HepG2 (cell line): ENCODE results near the gene GNRH2. TPM values are rescaled to one million over a fixed set of nuclear protein-coding genes. Genes with fewer than 3 reads are reported as not detected.

ENCODE experiments used
- CEBPG ChIP-seq: IDR thresholded peaks from 2 replicates; pipeline ENCODE4 v1.6.1; 2016
- PHF20 ChIP-seq: sonication (generic); formaldehyde crosslinking; IDR thresholded peaks from 2 replicates; pipeline ENCODE4 v1.5.0; 2020; ENCODE audit warnings: mild to moderate bottlenecking, missing genetic modification reagents
- RORA ChIP-seq: sonication (generic); formaldehyde crosslinking; IDR thresholded peaks from 2 replicates; pipeline ENCODE4 v1.5.0; 2020; ENCODE audit warnings: mild to moderate bottlenecking, missing genetic modification reagents, moderate library complexity
- SIN3B ChIP-seq: fragments of 150-350 bp; IDR thresholded peaks from 2 replicates; pipeline ENCODE4 v1.6.1; 2014; ENCODE audit warnings: low read length
- ZNF841 ChIP-seq: sonication (generic); formaldehyde crosslinking; IDR thresholded peaks from 2 replicates; pipeline ENCODE4 v1.8.1; 2023; ENCODE audit warnings: missing genetic modification reagents, borderline replicate concordance
- polyA plus RNA-seq, 8 experiments: library from polyadenylated mRNA; depleted of rRNA in 3 of 8; stranded (reverse) in 7 of 8; unstranded in 1 of 8; fragments of >200 nt; fragmentation: Illumina TruSeq in 4 of 8; extraction: Trizol in 4 of 8; gene quantifications; 2 replicates each; pipeline versions ENCODE4 v1.2.1 to v1.2.3, GENCODE V29; 2011 to 2016; ENCODE audit warnings: low read depth in 4 of 8, missing spikeins in 1 of 8, mixed read lengths in 1 of 8; ENCODE audit not compliant: insufficient read depth in 1 of 8
- total RNA-seq, 5 experiments: library from RNA; depleted of rRNA; stranded (reverse); fragments of >200 nt; fragmentation: Illumina TruSeq; extraction: Trizol; gene quantifications; 2 replicates each; pipeline ENCODE4 v1.2.3, GENCODE V29; 2016; ENCODE audit warnings: low read depth in 1 of 5
- TF ChIP-seq, protein P1 (sequence below): sonication (generic); formaldehyde crosslinking; IDR thresholded peaks from 2 replicates; pipeline ENCODE4 v1.5.1; 2020; ENCODE audit warnings: mild to moderate bottlenecking, missing genetic modification reagents, borderline replicate concordance
- TF ChIP-seq, protein P2 (sequence below): IDR thresholded peaks from 2 replicates; pipeline ENCODE4 v1.6.1; 2016; ENCODE audit warnings: low read depth, control low read depth
- TF ChIP-seq, protein P3 (sequence below): sonication (generic); formaldehyde crosslinking; IDR thresholded peaks from 2 replicates; pipeline ENCODE4 v1.9.0; 2021; ENCODE audit warnings: missing genetic modification reagents, mild to moderate bottlenecking, borderline replicate concordance
- TF ChIP-seq, protein P4 (sequence below): sonication (generic); formaldehyde crosslinking; IDR thresholded peaks from 2 replicates; pipeline ENCODE4 v1.5.0; 2020; ENCODE audit warnings: mild to moderate bottlenecking, missing genetic modification reagents
- TF ChIP-seq, protein P5 (sequence below): sonication (generic); formaldehyde crosslinking; IDR thresholded peaks from 2 replicates; pipeline ENCODE4 v1.4.0; 2020; ENCODE audit warnings: mild to moderate bottlenecking, missing genetic modification reagents
- TF ChIP-seq, protein P6 (sequence below): IDR thresholded peaks from 2 replicates; pipeline ENCODE4 v1.6.1; 2012; ENCODE audit warnings: inconsistent platforms
- TF ChIP-seq, protein P7 (sequence below): sonication (generic); formaldehyde crosslinking; IDR thresholded peaks from 2 replicates; pipeline ENCODE4 v1.8.1; 2023; ENCODE audit warnings: mild to moderate bottlenecking, missing genetic modification reagents

The GNRH2 gene
- total and polyA plus RNA-seq, 2 of the 13 experiments (the other 11 are each of a cell fraction or from before 2014, with no cell fraction given), result 0.28 TPM; not detected in 1

DNA sequence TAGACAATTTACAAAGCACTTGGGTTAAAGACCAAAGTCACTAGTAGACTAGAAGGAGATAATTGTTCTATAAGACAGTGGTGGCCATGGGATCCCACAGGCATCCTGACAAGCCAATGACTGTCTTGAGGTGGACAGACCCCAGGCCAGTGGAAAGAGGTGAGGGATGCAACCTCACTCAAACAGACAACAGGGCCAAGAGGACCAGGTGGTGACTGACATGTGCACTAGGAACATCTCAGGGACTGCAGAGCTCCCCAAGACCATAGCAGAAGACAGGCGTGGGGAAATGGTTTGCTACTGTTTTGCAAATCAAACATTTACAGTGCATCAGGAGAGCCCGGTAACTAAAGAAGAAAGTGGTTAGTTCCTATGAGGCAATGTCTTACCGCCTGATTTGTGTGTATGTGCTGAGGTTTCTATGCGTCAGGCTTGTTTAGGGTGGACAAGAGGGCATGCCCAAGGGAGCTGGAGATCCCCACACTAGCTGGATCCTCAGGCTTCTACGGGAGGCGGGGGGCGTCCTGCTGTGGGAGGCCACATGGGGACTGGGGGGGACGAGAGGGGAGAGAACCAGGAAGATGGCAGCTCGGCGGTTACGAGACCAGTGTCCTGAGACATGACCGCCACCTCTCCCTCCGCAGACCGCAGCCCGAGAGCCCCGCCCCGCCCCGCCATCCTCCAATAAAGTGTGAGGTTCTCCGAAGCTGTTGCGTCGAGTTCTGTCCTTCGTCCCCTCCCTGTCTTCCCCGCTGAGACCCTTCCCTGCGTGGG lies 1.8 kb downstream of the GNRH2 start (continued):
- TF ChIP-seq, protein P1, sequence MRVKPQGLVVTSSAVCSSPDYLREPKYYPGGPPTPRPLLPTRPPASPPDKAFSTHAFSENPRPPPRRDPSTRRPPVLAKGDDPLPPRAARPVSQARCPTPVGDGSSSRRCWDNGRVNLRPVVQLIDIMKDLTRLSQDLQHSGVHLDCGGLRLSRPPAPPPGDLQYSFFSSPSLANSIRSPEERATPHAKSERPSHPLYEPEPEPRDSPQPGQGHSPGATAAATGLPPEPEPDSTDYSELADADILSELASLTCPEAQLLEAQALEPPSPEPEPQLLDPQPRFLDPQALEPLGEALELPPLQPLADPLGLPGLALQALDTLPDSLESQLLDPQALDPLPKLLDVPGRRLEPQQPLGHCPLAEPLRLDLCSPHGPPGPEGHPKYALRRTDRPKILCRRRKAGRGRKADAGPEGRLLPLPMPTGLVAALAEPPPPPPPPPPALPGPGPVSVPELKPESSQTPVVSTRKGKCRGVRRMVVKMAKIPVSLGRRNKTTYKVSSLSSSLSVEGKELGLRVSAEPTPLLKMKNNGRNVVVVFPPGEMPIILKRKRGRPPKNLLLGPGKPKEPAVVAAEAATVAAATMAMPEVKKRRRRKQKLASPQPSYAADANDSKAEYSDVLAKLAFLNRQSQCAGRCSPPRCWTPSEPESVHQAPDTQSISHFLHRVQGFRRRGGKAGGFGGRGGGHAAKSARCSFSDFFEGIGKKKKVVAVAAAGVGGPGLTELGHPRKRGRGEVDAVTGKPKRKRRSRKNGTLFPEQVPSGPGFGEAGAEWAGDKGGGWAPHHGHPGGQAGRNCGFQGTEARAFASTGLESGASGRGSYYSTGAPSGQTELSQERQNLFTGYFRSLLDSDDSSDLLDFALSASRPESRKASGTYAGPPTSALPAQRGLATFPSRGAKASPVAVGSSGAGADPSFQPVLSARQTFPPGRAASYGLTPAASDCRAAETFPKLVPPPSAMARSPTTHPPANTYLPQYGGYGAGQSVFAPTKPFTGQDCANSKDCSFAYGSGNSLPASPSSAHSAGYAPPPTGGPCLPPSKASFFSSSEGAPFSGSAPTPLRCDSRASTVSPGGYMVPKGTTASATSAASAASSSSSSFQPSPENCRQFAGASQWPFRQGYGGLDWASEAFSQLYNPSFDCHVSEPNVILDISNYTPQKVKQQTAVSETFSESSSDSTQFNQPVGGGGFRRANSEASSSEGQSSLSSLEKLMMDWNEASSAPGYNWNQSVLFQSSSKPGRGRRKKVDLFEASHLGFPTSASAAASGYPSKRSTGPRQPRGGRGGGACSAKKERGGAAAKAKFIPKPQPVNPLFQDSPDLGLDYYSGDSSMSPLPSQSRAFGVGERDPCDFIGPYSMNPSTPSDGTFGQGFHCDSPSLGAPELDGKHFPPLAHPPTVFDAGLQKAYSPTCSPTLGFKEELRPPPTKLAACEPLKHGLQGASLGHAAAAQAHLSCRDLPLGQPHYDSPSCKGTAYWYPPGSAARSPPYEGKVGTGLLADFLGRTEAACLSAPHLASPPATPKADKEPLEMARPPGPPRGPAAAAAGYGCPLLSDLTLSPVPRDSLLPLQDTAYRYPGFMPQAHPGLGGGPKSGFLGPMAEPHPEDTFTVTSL (CRISPR knock-in tag), result 0 out of 2 replicates have a peak, but pooled peaks have one; percentile 45
- TF ChIP-seq, protein P2, sequence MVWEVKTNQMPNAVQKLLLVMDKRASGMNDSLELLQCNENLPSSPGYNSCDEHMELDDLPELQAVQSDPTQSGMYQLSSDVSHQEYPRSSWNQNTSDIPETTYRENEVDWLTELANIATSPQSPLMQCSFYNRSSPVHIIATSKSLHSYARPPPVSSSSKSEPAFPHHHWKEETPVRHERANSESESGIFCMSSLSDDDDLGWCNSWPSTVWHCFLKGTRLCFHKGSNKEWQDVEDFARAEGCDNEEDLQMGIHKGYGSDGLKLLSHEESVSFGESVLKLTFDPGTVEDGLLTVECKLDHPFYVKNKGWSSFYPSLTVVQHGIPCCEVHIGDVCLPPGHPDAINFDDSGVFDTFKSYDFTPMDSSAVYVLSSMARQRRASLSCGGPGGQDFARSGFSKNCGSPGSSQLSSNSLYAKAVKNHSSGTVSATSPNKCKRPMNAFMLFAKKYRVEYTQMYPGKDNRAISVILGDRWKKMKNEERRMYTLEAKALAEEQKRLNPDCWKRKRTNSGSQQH (CRISPR knock-in tag), result no peak
- TF ChIP-seq, protein P3, sequence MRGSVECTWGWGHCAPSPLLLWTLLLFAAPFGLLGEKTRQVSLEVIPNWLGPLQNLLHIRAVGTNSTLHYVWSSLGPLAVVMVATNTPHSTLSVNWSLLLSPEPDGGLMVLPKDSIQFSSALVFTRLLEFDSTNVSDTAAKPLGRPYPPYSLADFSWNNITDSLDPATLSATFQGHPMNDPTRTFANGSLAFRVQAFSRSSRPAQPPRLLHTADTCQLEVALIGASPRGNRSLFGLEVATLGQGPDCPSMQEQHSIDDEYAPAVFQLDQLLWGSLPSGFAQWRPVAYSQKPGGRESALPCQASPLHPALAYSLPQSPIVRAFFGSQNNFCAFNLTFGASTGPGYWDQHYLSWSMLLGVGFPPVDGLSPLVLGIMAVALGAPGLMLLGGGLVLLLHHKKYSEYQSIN (CRISPR knock-in tag), result no peak
- TF ChIP-seq PHF20 (CRISPR knock-in tag) (no peak), CEBPG (CRISPR knock-in tag) (no peak), ZNF841 (CRISPR knock-in tag) (no peak), RORA (no peak), SIN3B (no peak)
- TF ChIP-seq, protein P4, sequence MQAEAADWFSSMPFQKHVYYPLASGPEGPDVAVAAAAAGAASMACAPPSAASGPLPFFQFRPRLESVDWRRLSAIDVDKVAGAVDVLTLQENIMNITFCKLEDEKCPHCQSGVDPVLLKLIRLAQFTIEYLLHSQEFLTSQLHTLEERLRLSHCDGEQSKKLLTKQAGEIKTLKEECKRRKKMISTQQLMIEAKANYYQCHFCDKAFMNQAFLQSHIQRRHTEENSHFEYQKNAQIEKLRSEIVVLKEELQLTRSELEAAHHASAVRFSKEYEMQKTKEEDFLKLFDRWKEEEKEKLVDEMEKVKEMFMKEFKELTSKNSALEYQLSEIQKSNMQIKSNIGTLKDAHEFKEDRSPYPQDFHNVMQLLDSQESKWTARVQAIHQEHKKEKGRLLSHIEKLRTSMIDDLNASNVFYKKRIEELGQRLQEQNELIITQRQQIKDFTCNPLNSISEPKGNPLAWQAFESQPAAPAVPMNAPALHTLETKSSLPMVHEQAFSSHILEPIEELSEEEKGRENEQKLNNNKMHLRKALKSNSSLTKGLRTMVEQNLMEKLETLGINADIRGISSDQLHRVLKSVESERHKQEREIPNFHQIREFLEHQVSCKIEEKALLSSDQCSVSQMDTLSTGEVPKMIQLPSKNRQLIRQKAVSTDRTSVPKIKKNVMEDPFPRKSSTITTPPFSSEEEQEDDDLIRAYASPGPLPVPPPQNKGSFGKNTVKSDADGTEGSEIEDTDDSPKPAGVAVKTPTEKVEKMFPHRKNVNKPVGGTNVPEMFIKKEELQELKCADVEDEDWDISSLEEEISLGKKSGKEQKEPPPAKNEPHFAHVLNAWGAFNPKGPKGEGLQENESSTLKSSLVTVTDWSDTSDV (CRISPR knock-in tag), result no peak
- TF ChIP-seq, protein P5, sequence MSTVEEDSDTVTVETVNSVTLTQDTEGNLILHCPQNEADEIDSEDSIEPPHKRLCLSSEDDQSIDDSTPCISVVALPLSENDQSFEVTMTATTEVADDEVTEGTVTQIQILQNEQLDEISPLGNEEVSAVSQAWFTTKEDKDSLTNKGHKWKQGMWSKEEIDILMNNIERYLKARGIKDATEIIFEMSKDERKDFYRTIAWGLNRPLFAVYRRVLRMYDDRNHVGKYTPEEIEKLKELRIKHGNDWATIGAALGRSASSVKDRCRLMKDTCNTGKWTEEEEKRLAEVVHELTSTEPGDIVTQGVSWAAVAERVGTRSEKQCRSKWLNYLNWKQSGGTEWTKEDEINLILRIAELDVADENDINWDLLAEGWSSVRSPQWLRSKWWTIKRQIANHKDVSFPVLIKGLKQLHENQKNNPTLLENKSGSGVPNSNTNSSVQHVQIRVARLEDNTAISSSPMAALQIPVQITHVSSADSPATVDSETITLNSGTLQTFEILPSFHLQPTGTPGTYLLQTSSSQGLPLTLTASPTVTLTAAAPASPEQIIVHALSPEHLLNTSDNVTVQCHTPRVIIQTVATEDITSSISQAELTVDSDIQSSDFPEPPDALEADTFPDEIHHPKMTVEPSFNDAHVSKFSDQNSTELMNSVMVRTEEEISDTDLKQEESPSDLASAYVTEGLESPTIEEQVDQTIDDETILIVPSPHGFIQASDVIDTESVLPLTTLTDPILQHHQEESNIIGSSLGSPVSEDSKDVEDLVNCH (CRISPR knock-in tag), result no peak
- TF ChIP-seq, protein P6, sequence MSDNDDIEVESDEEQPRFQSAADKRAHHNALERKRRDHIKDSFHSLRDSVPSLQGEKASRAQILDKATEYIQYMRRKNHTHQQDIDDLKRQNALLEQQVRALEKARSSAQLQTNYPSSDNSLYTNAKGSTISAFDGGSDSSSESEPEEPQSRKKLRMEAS, result no peak
- TF ChIP-seq, protein P7, sequence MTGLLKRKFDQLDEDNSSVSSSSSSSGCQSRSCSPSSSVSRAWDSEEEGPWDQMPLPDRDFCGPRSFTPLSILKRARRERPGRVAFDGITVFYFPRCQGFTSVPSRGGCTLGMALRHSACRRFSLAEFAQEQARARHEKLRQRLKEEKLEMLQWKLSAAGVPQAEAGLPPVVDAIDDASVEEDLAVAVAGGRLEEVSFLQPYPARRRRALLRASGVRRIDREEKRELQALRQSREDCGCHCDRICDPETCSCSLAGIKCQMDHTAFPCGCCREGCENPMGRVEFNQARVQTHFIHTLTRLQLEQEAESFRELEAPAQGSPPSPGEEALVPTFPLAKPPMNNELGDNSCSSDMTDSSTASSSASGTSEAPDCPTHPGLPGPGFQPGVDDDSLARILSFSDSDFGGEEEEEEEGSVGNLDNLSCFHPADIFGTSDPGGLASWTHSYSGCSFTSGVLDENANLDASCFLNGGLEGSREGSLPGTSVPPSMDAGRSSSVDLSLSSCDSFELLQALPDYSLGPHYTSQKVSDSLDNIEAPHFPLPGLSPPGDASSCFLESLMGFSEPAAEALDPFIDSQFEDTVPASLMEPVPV (CRISPR knock-in tag), result no peak
